Osteoblast (primary cell): ENCODE data around the gene ADCY7. TPM values are rescaled to one million over a fixed set of nuclear protein-coding genes. Genes with fewer than 3 reads are reported as not detected.
"Not testable (repeated sequence)": the region's sequence is repeated elsewhere in the genome, so short reads cannot be mapped to it uniquely, and the experiment has no call there.

Experiments used
- DNase-seq: peaks from one replicate; pipeline ENCODE4 v3.0.0; 2011; ENCODE audit warnings: low spot score, mixed read lengths; ENCODE audit not compliant: insufficient read length; ENCODE audit errors: missing footprints
- H2AFZ ChIP-seq: 2 replicates; pipeline ENCODE4 v1.6.0; 2011; ENCODE audit warnings: mild to moderate bottlenecking, low read length
- H3K27ac ChIP-seq: 2 replicates; pipeline ENCODE4 v1.5.1; 2011; ENCODE audit warnings: mild to moderate bottlenecking, low read depth, low read length, moderate library complexity
- H3K27me3 ChIP-seq: 2 replicates; pipeline ENCODE4 v1.6.0; 2012; ENCODE audit warnings: mild to moderate bottlenecking, control low read depth, inconsistent platforms, low read length, moderate library complexity; ENCODE audit not compliant: insufficient read depth
- H3K36me3 ChIP-seq: 2 replicates; pipeline ENCODE4 v1.5.1; 2011; ENCODE audit warnings: mild to moderate bottlenecking, low read length, control low read depth, moderate library complexity; ENCODE audit not compliant: insufficient read depth
- H3K4me1 ChIP-seq: 2 replicates; pipeline ENCODE4 v1.5.1; 2011; ENCODE audit warnings: mild to moderate bottlenecking, low read length, control low read depth, moderate library complexity; ENCODE audit not compliant: insufficient read depth
- H3K4me2 ChIP-seq: 2 replicates; pipeline ENCODE4 v1.6.0; 2011; ENCODE audit warnings: mild to moderate bottlenecking, low read length; ENCODE audit not compliant: insufficient read depth
- H3K4me3 ChIP-seq: fragments of 200-600 bp; sonication (generic); 3 replicates; pipeline ENCODE4 v1.5.1; 2012; ENCODE audit warnings: mild to moderate bottlenecking, low read length, inconsistent platforms; ENCODE audit not compliant: insufficient read depth
- H3K79me2 ChIP-seq: 2 replicates; pipeline ENCODE4 v1.6.0; 2012; ENCODE audit warnings: mild to moderate bottlenecking, low read length, control low read depth, inconsistent platforms; ENCODE audit not compliant: insufficient read depth
- H3K9me3 ChIP-seq: 2 replicates; pipeline ENCODE4 v1.5.1; 2011; ENCODE audit warnings: low read depth, low read length, control low read depth
- H4K20me1 ChIP-seq: 2 replicates; pipeline ENCODE4 v1.6.0; 2012; ENCODE audit warnings: mild to moderate bottlenecking, low read length, control low read depth; ENCODE audit not compliant: insufficient read depth
- CTCF ChIP-seq: IDR thresholded peaks from 2 replicates; pipeline ENCODE4 v1.5.1; 2011; ENCODE audit warnings: mild to moderate bottlenecking, low read depth, low read length, moderate library complexity; ENCODE audit errors: extremely low read depth
- total RNA-seq: library from RNA; depleted of rRNA; stranded (reverse); fragments of >200 nt; gene quantifications from 2 replicates; pipeline ENCODE4 v1.2.3, GENCODE V29; 2012

ADCY7 gene
- total RNA-seq, 1 donor, result 51.0 TPM

GRCh38 chr16:50338371-50339231 lies 72.2 kb downstream of the ADCY7 start:
- Histone ChIP-seq H3K9me3 (no peaks in the 10 kb centered on the region), H3K27me3 (no peaks in the 10 kb centered on the region), H4K20me1 (no peaks in the 10 kb centered on the region), H3K27ac (peak overlapping the region; percentile 66), H3K79me2 (no peaks in the 10 kb centered on the region), H3K4me3 (no peak overlapping the region), H3K4me1 (peaks cover 28% of the 10 kb centered on the region), H3K36me3 (peaks cover 9% of the 10 kb centered on the region), H2AFZ (no peak overlapping the region), H3K4me2 (no peak overlapping the region)
- peak; percentile 65 for DNase-seq
- TF ChIP-seq CTCF, result no peak

GRCh38 chr16:50340578-50340977 lies 74.2 kb downstream of the ADCY7 start:
- Histone ChIP-seq H3K27me3 (no peaks in the 10 kb centered on the region), H3K4me2 (no peak overlapping the region), H3K9me3 (no peaks in the 10 kb centered on the region), H3K36me3 (peaks cover 16% of the 10 kb centered on the region), H3K4me1 (peaks cover 28% of the 10 kb centered on the region), H2AFZ (no peak overlapping the region), H3K4me3 (no peak overlapping the region), H3K27ac (peak overlapping the region; percentile 17), H4K20me1 (no peaks in the 10 kb centered on the region), H3K79me2 (no peaks in the 10 kb centered on the region)
- TF ChIP-seq CTCF, result no peak
- DNase-seq, result no peak

- H3K4me1 ChIP-seq, result peaks cover 12% of the 10 kb centered on the region
- H3K79me2 ChIP-seq, H2AFZ ChIP-seq, H4K20me1 ChIP-seq, DNase-seq, H3K4me3 ChIP-seq, H3K27ac ChIP-seq, H3K4me2 ChIP-seq, H3K27me3 ChIP-seq, H3K9me3 ChIP-seq: not testable (repeated sequence)
- H3K36me3 ChIP-seq, result peaks cover 16% of the 10 kb centered on the region
Observed at GRCh38 chr16:50343566-50343965, 77.2 kb downstream of the ADCY7 start.

GRCh38 chr16:50345210-50345609 lies 78.9 kb downstream of the ADCY7 start:
- H4K20me1 ChIP-seq, H3K27me3 ChIP-seq, H3K4me2 ChIP-seq, H3K27ac ChIP-seq, H3K9me3 ChIP-seq, H2AFZ ChIP-seq, H3K79me2 ChIP-seq, H3K4me1 ChIP-seq, H3K4me3 ChIP-seq, DNase-seq: not testable (repeated sequence)
- H3K36me3 ChIP-seq, result peaks cover 21% of the 10 kb centered on the region

- Histone ChIP-seq H3K36me3 (peaks cover 38% of the 10 kb centered on the region), H2AFZ (no peak overlapping the region), H3K9me3 (no peaks in the 10 kb centered on the region)
Observed at GRCh38 chr16:50351116-50351515, 84.8 kb downstream of the ADCY7 start.

More at GRCh38 chr16:50351116-50351515, 84.8 kb downstream of the ADCY7 start:
- Histone ChIP-seq H3K4me1 (no peaks in the 10 kb centered on the region), H3K27ac (no peak overlapping the region), H3K4me2 (no peak overlapping the region), H3K27me3 (no peaks in the 10 kb centered on the region), H4K20me1 (no peaks in the 10 kb centered on the region), H3K4me3 (no peak overlapping the region), H3K79me2 (peaks cover 3% of the 10 kb centered on the region)
- no peak for TF ChIP-seq CTCF
- DNase-seq, result no peak
